NCI-H1105 treated with DMSO at 0.1 percent for 48 hours (cell line): ENCODE results near the gene LRP1B.
"Not testable (repeated sequence)": the region's sequence is repeated elsewhere in the genome, so short reads cannot be mapped to it uniquely, and the experiment has no call there.

Experiments used
- DNase-seq: peaks from one replicate; lab custom pipeline; 2025; lab: John Stamatoyannopoulos, UW

LRP1B gene

DNA sequence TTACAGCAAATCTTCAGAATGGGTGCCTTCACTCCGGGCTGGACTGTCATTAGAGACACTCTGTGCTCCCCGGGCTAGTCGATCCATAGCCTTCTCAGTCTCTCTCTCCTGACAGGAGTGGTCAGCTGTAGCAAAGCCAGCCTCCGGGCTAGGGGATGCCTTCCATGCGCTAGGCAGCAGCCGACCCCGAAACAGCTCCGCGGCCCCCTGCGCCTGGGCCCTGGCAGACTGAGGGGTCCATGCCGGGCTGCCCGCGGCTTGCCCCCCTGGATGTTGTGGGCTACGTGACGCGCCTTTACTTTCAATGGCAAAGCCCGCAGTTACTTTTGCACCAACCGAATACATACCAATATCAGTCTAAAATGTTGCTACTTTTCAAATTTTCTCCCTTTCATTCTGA, 1447.2 kb downstream of the LRP1B start:
- DNase-seq, result no peak

DNA sequence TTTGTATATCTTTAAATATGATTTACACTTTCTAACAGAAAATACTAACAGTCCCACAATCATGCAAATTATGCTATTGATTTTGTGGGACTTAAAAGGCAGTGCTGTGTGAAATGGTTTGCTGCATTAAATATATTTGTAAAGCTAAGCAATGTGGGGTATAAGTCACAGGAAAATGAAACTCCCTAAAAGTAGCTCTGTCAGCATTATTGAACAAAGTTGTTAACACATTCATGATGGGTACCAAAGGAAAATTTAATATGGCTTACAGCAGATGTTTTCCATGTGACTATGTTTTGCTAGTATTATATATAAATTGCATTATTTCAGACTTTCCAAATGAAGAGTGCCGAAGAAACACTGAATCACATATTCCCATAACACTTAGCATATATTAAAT, 1450.0 kb downstream of the LRP1B start:
- no peak for DNase-seq

DNA sequence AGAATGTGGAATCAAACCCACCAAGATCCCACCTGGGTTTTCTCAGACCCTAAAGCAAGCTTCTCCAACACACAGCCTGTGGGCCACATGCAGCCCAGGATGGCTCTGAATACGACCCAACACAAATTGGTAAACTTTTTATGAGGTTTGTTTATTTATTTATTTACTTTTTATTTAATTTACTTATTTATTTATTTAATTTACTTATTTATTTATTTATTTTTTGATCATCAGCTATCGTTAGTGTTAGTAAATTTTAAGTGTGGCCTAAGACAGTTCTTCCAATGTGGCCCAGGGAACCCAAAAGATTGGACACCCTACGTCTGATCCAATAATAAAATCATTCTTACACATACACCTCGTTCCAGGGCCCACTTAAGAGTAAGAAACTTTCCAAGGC, 1451.1 kb downstream of the LRP1B start:
- DNase-seq, result no peak

DNA sequence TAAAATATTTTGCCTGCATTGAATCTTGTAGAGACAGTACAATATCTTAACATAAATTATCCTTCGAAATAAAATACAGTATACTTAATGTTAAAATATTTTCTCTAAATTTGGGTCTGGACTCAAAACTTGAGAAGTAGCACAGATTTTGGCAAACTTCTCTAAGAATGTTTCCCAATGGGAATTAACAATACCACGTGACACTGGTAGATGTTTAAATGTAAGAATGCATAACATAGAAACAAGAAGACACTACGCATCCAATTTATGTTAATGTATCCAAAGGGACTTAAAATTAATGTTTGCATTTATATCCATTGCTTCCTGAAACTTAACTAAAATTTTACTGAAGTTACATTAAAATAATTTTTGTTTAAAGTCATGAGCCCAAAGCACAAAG, 1460.9 kb downstream of the LRP1B start:
- DNase-seq, result no peak

DNA sequence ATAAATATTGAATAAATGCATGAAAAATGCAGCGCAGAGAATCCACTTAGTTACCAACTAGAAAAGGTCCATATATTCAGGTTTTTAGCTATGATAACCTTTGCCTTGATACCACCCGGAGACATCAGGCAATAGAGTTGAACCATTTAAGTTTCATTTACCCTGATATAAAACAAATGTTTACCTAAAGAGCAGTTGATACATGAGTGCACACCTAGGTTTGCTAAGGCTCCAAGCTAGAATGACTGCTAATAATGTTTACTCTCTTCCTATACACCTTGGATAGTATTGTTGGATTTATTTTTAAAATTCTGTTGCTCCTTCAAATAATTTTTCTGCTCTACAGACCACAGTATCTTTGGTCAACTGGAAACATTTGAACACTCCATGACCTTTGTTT, 1463.6 kb downstream of the LRP1B start:
- no peak for DNase-seq

DNA sequence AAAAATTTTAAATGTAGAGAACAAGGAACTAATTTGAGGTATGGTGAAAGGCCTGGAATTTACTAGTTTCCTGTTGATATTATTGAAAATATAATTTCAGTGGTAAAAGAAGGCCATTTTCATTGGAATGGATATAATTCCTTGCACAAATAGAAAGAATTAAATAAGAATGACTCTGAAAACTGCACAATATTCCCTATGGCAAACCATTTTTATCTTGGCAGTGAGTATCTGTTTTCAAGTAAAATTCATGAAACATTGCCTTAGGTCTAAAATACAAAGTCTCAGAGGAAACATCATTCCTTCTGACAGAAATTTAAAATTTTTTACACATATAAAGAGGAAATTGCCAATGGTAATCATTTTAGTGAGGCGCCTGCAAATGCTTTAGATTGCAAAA, 1468.3 kb downstream of the LRP1B start:
- DNase-seq, result no peak

DNA sequence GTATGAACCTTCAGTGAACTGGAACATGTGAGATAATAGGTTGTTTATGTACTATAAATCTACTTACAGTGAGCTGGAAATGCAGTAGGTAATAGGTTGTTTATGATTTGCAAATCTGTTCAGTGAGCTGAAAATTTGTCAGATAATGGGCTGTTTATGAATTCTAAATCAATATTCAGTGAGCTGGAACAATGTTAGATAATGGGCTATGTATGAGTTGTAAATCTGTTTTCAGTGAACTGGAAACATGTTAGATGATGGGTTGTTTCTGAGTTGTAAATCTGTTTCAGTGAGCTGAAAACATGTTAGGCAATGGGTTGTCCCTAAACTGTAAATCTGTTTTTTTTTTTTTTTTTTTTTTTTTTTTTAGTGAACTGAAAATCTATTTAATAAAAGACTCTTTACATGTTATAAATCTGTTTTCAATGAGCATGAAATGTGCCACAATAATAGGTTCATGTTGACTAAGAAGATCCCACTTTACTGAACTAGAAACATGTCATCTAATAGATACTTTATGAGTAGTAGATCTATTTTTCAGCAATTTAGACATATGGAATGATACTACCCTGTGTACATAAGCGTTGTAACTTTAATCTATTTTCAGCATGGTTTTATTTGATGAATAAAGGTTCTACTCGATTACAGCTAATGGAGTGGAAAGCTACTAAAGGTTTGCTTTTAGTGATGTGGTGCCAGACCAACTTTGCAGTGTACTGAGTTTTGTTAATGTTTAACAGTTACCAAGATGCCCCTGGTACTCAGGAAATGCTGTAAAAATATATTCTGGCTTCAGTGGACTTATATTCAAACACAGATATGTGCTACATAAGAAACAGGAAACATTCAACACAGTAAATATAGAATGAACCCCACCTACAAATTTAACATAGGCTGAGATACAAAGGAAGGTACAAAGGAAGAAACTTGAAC, 1471.8 kb downstream of the LRP1B start:
- peak; percentile 20 for DNase-seq

DNA sequence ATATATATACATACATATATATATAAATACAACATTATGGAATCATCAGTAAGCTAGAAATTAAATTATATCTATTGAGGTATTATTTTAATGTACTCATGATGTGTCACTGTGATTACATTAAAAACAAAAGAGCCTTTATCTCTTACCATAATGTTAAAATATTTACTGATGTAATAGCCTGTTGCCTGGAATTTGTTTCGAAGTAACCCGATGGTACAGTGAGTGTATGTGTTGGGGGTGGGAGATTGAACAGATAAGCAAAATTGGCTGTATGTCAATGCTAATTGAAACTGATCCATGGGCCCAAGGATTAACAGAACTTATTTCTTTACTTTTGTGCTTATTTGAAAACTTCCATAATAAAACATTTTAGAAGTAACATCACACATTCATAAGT, 1473.2 kb downstream of the LRP1B start:
- DNase-seq, result no peak

DNA sequence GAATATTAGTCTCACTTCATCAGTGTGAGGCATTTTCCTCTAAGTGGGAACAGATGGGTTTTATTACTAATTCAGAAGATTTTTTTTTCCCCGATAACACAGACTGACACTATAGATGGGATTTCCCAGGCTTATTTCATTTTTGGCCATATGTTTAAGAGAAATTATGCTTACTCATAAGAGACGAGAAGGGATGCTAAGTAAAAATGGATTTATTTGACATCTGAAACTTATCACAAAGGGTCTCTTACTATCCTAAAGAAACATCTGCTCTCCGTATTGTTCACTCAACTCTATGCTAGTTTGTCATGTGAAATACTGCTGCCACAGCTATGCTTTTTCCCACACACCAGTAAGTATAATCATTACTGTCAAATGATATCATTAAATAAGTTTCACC, 1476.3 kb downstream of the LRP1B start:
- DNase-seq, result no peak

DNA sequence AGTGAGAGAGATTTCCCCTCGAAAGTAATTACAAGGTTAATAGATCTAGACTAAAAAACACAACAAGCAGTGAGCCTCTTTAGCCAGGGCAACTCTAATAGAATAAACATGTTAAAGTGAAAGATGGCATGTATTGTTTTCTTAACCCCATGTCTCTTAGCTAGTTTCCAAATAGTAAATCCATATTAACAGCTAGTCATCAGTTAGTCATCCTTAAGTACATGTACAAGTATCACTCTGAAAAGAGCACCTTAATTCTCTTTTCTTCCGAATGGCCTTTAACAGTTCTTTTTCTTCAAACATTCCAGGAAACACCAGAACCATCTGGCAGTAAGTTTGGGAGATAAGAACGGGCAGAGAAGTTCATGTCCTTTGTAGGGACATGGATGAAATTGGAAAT, 1480.0 kb downstream of the LRP1B start:
- no peak for DNase-seq

DNA sequence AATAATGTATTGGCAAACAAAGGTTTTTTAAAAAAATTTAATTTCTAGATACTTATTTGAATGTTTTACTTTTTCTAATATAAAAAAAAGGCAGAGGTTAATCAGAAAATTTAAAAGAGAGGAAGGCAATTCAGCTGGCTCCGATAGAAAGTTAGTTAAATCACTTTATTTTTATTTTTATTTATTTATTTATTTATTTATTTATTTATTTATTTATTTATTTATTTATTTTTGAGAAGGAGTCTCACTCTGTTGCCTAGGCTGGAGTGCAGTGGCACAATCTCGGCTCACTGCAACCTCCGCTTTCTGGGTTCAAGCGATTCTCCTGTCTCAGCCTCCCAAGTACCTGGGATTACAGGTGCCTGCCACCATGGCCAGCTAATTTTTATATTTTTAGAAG, 1480.7 kb downstream of the LRP1B start:
- DNase-seq, result not testable (repeated sequence)

DNA sequence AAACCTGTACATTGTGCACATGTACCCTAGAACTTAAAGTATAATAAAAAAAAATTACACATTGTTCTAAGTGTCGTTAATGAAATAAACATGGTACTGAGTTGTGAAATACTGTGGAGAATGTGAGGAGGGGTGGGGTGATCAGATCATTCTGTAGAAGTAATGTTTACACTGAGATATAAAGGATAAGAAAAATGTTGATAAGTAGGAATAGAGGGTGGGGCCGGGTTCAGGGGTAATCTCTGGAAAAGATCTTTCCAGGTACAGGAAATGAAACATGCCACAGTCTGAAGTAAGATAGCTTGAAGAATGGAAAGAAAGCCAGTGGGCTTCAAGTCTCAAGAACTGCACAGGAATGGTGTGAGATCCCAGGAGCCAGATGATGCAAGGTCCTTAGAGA, 1482.4 kb downstream of the LRP1B start:
- no peak for DNase-seq

DNA sequence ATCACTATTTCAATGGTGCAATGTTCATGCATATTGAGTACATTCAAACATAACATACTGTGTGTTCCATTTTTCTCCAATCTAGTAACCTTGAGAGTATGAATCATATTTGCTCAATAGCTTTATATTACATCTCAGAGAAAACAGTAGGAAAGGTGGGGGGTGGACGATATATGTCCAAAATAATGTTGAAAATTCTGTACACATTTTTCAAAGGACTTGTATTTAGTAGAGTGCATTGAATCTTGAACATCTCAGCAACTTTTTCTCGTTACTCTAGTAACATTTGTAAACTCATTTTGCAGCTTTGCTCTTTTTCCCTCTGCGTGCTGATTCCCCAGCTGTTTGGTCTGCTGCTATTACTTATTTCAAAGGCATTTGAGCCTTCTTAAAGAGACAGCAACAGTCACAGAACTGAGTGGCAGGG, 1487.0 kb downstream of the LRP1B start:
- no peak for DNase-seq

DNA sequence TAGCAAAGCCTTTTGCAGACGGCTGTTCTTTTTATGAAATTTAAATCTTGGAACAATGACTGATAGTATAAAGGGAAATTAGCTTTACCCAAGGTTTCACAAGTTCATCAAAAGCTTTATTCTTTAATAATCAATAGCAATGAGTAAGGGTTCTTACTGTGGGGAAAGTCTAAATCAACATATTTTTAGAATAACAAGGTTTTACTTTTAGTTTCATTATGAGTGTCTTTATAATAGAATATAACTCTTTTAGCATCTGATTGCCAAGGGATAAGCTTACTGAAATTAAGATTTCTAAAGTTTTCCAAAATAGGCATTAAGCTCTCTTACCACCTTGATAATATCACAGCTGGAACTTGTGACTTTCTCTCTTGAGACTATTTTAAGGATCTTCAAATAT, 1489.7 kb downstream of the LRP1B start:
- DNase-seq, result no peak

DNA sequence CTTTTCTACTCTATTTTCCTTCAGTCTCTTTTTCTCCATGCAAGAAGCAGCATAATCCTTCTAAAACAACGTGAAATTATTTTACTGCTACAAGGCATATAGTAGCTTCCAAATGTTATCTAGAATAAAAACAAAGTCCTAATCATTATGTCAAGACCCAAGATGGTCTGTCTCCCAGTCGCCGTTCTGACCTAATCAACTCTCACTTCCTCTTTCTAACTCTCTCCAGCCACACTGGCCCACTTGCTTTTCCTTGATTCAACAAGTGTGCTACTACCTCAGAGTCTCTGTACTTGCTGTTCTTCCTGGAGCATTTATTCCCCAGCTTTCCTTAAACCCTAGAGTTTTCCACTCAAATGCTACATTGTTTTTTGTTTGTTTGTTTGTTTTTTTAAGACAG, 1491.2 kb downstream of the LRP1B start:
- no peak for DNase-seq

DNA sequence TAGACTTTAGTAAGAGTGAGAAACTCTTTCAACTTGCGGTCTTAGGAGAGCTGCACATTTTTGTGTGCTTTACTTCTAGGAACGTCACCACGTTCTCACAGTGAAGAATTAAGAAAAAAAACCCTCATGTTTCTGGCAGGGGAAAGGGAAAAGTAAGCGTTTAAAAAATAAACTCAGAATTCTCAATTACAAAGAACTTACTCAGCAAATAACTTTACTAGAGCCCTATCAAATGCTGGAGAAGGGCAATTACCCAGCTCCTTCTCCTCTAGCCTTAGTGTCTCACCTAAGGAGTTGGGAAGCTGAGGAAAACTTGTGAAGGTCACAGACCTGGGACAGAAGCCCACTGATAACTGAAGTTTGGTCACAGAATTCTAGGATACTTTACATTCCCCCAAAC, 1500.3 kb downstream of the LRP1B start:
- no peak for DNase-seq

DNA sequence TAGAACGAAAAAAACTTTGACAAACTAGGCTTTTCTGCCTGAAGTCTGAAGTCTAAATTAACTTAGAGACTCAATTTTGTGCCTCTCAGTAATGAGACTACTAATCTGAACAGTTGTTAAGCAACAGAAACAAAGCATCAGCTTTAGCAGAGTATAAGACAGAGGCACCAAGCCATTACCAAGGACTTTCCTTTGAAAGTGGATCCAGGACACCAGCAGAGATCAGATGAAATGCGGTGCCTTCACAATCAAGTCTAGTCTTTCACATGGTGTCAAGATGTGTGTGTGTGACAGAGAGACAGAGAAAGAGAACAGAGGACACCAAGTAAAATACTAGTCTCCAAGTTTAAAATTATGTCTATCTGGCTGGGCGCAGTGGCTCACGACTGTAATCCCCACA, 1502.9 kb downstream of the LRP1B start:
- no peak for DNase-seq

DNA sequence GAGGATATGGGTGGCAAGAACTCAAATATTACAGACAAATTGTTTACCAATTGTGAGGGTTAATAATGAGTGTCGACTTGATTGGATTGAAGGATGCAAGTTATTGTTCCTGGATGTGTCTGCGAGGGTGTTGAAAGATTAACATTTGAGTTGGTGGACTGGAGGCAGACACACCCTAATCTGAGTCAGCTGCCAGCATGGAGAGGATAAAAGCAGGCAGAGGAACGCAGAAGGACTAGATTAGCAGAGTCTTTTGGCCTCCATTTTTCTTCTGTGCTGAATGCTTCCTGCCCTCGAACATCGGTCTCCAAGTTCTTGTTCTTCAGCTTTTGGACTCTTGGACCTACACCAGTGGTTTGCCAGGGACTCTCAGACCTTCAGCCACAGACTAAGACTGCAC, 1503.7 kb downstream of the LRP1B start:
- DNase-seq, result no peak

DNA sequence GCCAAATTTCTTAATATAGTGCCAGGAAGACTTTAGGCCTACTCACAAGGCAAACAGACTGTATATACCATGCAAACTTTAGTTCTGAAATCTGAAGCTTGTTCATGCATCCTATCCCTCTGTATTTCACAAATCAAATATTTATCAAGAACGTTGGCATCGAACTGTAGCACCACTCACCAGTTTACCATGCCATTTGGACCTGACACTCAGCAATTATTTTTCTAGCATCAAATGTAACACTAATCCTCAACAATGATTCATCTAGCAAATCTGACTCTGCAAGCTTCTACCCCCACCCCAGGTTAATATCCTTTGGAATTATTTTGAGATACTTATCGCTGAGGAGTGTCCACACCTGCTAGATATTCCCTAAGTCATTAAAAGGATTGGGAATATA, 1506.6 kb downstream of the LRP1B start:
- no peak for DNase-seq

DNA sequence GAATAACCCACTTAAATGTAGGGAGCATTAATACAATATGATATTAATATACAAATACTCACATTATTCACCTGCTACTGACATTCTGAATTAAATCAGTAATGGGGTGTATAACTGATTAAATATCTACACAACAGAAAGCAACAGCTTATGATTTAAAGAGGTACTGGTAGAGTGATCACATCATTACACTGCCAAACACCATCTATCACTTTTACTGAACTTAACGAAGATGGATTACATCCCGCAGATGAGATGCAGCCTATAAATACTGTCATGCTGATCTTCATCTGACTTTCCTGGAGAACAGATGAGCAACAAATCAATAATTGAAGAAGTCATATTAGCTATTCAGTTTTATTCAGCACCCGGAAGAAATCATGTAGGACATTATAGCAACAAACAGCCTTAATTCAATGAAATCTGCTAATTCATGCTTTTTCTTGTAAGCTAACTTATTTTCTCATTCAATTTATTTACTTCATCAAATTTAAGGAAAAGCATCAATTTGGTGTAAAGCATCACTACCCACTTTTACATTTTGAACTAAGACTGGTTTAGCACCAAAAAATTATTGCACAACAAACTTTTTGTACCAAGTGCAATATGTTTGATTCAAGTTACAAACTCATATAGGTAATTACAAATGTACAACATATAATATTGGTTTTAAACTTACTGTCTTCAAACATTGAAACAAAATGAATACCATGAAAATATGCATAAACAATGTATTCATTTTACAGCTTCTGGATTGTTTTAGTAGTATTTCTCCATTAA, 1509.0 kb downstream of the LRP1B start:
- DNase-seq, result no peak

DNA sequence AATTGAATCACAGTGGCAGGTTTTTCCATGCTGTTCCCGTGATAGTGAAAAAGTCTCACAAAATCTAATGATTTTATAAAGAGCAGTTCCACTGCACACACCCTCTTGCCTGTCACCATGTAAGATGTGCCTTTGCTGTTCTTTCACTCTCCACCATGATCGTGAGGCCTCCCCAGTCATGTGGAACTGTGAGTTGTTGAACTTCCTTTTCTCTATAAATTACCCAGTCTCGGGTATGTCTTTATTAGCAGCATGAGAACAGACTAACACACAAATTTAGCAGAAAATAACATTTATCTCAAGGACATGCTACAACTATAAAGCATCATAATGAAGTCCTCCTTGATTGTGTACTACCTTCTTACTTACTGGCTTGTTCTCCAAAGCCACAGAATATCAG, 1526.0 kb downstream of the LRP1B start:
- DNase-seq, result no peak

DNA sequence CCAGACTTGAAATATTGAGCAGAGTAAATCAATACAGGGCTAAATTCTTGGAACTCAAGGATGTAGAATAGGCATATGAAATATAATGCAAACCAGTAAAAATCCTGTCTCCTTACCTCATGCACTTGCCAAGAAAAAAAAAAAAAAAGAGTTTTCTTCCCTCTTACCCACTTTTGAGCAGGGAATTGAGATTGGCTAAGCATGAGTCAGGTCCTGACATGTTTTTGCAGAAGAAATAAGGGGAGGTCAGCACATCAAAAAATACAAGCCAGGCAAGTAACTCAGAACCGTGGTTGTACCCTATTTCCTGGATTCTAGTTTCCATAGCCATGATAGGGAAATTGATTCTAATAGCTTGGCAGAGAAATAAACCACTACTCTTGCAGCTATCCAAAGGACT, 1526.7 kb downstream of the LRP1B start:
- DNase-seq, result no peak

DNA sequence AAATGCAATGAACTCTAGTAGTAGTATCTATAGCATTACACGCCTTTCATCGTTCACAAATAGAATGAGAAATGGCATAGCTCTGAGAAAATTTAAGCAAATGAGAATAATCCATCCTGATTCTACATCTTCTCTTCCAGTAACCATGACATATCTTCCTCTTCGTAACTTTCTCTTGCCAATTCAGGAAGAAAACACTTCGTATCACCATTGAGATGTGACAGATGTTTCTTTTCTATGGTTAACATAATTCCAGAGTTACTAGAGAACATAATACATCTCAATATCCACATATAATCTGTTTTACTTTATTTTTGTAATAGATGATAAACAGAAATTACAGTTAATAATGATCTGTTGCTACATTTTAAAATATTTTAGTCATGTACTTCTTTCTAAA, 1527.4 kb downstream of the LRP1B start:
- no peak for DNase-seq
